Activated B cell treated with CpG ODN at 0.5 μM for 24 hours (primary cell): ENCODE results near the gene VAC14. TPM values are rescaled to one million over a fixed set of nuclear protein-coding genes. Genes with fewer than 3 reads are reported as not detected.

ENCODE experiments used
- ATAC-seq: fragments of 200-7000 bp; cut with Tn5 transposase; one replicate; pipeline ENCODE4 v1.10.0; 2021; ENCODE audit warnings: low read depth, mild to moderate bottlenecking, moderate library complexity
- CTCF ChIA-PET: fragments of 350-600 bp; sonication (Branson Sonifier 250); formaldehyde crosslinking; loops from one replicate; lab custom pipeline; 2021; ENCODE audit warnings: antibody characterized with exemption; lab: Charles Lee
- POLR2A ChIA-PET: fragments of 350-600 bp; sonication (Branson Sonifier 250); formaldehyde crosslinking; loops from one replicate; lab custom pipeline; 2021; ENCODE audit warnings: antibody characterized with exemption; lab: Charles Lee
- DNase-seq: peaks from one replicate; pipeline ENCODE4 v3.0.0; 2022
- H3K27ac Mint-ChIP-seq: one replicate; pipeline ENCODE4 v1.8.0; 2020; ENCODE audit warnings: mixed read lengths
- H3K27me3 Mint-ChIP-seq: one replicate; pipeline ENCODE4 v1.8.0; 2021; ENCODE audit warnings: mixed read lengths
- H3K36me3 Mint-ChIP-seq: one replicate; pipeline ENCODE4 v1.8.0; 2021; ENCODE audit warnings: low read depth, mixed read lengths
- H3K4me1 Mint-ChIP-seq: one replicate; pipeline ENCODE4 v1.8.0; 2021; ENCODE audit warnings: mixed read lengths
- H3K4me3 Mint-ChIP-seq: one replicate; pipeline ENCODE4 v1.8.0; 2020; ENCODE audit warnings: mild to moderate bottlenecking, mixed read lengths
- H3K9me3 Mint-ChIP-seq: one replicate; pipeline ENCODE4 v1.8.0; 2020; ENCODE audit warnings: mixed read lengths
- CTCF ChIP-seq: fragments of 200-600 bp; IDR thresholded peaks from one replicate; pipeline ENCODE4 v1.8.0; 2022; ENCODE audit warnings: antibody characterized with exemption, mild to moderate bottlenecking
- intact Hi-C: fragments of 100-400 bp; cut with micrococcal nuclease; formaldehyde crosslinking; loops from one replicate; pipeline ENCODE4 v1.15.1; 2024
- total RNA-seq: library from RNA; stranded (reverse); gene quantifications from 2 replicates; pipeline ENCODE4 v1.2.3, GENCODE V29; 2022

VAC14 gene
- total RNA-seq, 1 donor from 2014 or later: 53.4 TPM

GRCh38 chr16:70757183-70757582, 43.8 kb downstream of the VAC14 start:
- CTCF ChIA-PET: no interaction called here
- Mint-ChIP-seq H3K27me3 (no peaks in the 10 kb centered on the region), H3K9me3 (no peaks in the 10 kb centered on the region), H3K4me3 (no peak overlapping the region), H3K27ac (no peak overlapping the region), H3K4me1 (no peaks in the 10 kb centered on the region), H3K36me3 (peaks cover 82% of the 10 kb centered on the region)
- intact Hi-C loops: no loop called here
- POLR2A ChIA-PET: no interaction called here
- no peak for TF ChIP-seq CTCF
- DNase-seq: no peak
- no peak for ATAC-seq

- no peak for ATAC-seq
- no peak for DNase-seq
- peaks cover 73% of the 10 kb centered on the region for H3K36me3 Mint-ChIP-seq
- POLR2A ChIA-PET: no interaction called here
- no peaks in the 10 kb centered on the region for H3K9me3 Mint-ChIP-seq
- H3K27ac Mint-ChIP-seq: no peak overlapping the region
- no peak overlapping the region for H3K4me3 Mint-ChIP-seq
- CTCF ChIA-PET: no interaction called here
- intact Hi-C loops: no loop called here
- H3K27me3 Mint-ChIP-seq: no peaks in the 10 kb centered on the region
- no peaks in the 10 kb centered on the region for H3K4me1 Mint-ChIP-seq
- TF ChIP-seq CTCF: no peak
Measured at GRCh38 chr16:70756071-70756470, 44.9 kb downstream of the VAC14 start.

- DNase-seq (no peak), ATAC-seq (no peak)
- no peak overlapping the region for H3K27ac Mint-ChIP-seq
- no peaks in the 10 kb centered on the region for H3K27me3 Mint-ChIP-seq
- no peak for TF ChIP-seq CTCF
- no peaks in the 10 kb centered on the region for H3K9me3 Mint-ChIP-seq
- ChIA-PET CTCF (no interaction called here), POLR2A (no interaction called here)
- no peak overlapping the region for H3K4me3 Mint-ChIP-seq
- peaks cover 76% of the 10 kb centered on the region for H3K36me3 Mint-ChIP-seq
- intact Hi-C loops: no loop called here
- no peaks in the 10 kb centered on the region for H3K4me1 Mint-ChIP-seq
Measured at GRCh38 chr16:70754851-70755600, 45.9 kb downstream of the VAC14 start.

GRCh38 chr16:70754371-70754770, 46.6 kb downstream of the VAC14 start:
- Mint-ChIP-seq H3K9me3 (no peaks in the 10 kb centered on the region), H3K27me3 (no peaks in the 10 kb centered on the region), H3K36me3 (peaks cover 69% of the 10 kb centered on the region), H3K4me3 (no peak overlapping the region), H3K27ac (no peak overlapping the region), H3K4me1 (no peaks in the 10 kb centered on the region)
- ChIA-PET CTCF (no interaction called here), POLR2A (no interaction called here)
- intact Hi-C loops: no loop called here
- TF ChIP-seq CTCF: no peak
- no peak for ATAC-seq
- DNase-seq: no peak

GRCh38 chr16:70753694-70754325, 47.1 kb downstream of the VAC14 start:
- no peak overlapping the region for H3K27ac Mint-ChIP-seq
- ChIA-PET POLR2A (no interaction called here), CTCF (no interaction called here)
- no peak overlapping the region for H3K4me3 Mint-ChIP-seq
- ATAC-seq: no peak
- intact Hi-C loops: no loop called here
- H3K4me1 Mint-ChIP-seq: no peaks in the 10 kb centered on the region
- peaks cover 65% of the 10 kb centered on the region for H3K36me3 Mint-ChIP-seq
- DNase-seq: no peak
- H3K27me3 Mint-ChIP-seq: no peaks in the 10 kb centered on the region
- no peaks in the 10 kb centered on the region for H3K9me3 Mint-ChIP-seq
- no peak for TF ChIP-seq CTCF
